Right hindlimb (tissue), 1 donor: ENCODE results near the gene IL1A.

ENCODE experiments used
- DNase-seq: peaks from one replicate; pipeline ENCODE4 v3.0.0-alpha.2; 2018

Gene IL1A

DNA sequence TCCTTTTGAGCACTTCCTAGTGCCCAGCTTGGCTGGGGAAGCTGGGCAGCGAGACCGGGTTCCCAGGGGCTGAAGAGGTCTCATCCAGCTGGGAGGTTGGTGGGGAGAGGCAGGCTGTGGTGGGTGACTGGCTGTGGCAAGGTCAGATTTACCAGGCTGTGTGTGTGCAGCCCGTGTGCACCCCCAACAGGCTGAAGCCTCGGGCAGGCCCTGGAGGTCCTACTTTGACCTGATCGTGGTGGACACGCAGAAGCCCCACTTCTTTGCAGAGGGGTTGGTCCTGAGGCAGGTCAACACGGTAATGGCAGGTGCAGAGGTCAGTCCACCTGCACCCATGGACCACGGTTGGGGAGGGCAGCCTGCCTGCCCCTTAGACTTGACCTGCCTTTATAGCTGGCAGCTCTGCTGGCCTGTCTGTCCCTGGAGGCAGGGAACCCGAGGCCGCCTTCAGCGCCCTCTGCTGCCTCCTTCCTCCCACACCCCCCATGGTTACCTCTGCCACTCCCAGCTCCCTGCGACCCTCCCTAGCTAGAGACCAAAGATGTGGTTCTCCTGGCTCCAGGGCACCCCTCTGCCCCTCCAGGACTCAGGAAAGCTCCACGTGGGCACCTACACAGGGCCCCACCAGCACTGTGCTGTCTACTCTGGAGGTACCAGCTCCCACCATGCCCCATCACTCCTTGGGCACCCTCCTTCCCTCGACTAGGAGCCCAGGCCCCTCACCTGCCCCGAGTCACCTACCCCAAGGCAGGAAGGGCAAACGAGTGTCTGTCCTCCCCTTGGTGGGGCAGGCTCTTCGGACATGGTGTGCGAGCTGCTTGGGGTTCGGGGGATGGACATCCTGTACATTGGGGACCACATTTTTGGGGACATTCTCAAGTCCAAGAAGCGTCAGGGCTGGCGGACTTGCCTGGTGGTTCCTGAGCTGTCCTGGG, 59.4 kb downstream of the IL1A start:
- DNase-seq, result no peak

DNA sequence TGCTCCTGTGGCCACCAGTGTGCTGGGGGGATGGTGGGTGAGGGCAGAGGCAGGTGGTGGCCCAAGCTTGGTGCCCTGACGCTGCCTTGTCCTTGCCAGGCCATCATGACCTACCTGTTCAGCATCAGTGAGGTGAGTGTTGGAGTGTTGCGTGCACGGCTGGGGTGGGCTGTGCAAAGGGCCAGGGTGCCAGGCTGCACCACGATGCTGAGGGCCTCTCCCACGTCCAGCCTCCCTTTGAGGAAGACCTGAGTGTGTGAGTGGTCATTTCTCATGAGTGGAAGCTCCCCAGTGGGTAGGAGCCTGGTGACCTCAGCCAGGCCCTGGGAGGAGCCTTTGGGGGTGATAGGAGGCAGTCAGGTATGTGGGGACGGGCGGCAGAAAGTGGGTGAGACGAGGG, 60.3 kb downstream of the IL1A start:
- no peak for DNase-seq
